Activated CD8-positive, alpha-beta memory T cell treated with anti-CD3 and anti-CD28 coated beads, Interleukin-2, amount 10 ng/mL, durations not matched to agents 7 days and 5 days (primary cell): ENCODE data around the gene BCAN. TPM values are rescaled to one million over a fixed set of nuclear protein-coding genes. Genes with fewer than 3 reads are reported as not detected.
A peak's percentile ranks its signal among the peaks of the same experiment; 100 is the strongest.
"Not testable (repeated sequence)": the region's sequence is repeated elsewhere in the genome, so short reads cannot be mapped to it uniquely, and the experiment has no call there.

Source experiments
- ATAC-seq: fragments of 150-1000 bp; cut with Tn5 transposase; one replicate; pipeline ENCODE4 v1.10.0; 2021; ENCODE audit warnings: moderate library complexity
- CTCF ChIA-PET: fragments of 350-600 bp; sonication (Branson Sonifier 250); formaldehyde crosslinking; loops from one replicate; lab custom pipeline; 2021; ENCODE audit warnings: antibody characterized with exemption; lab: Charles Lee
- DNase-seq: peaks from one replicate; pipeline ENCODE4 v3.0.0-alpha.2; 2020
- H3K27ac Mint-ChIP-seq: one replicate; pipeline ENCODE4 v1.8.0; 2021; ENCODE audit warnings: mild to moderate bottlenecking, mixed read lengths
- H3K27me3 Mint-ChIP-seq: one replicate; pipeline ENCODE4 v1.8.0; 2021; ENCODE audit warnings: mixed read lengths
- H3K36me3 Mint-ChIP-seq: one replicate; pipeline ENCODE4 v1.8.0; 2021; ENCODE audit warnings: mild to moderate bottlenecking, mixed read lengths
- H3K4me1 Mint-ChIP-seq: one replicate; pipeline ENCODE4 v1.8.0; 2021; ENCODE audit warnings: mixed read lengths
- H3K4me3 Mint-ChIP-seq: one replicate; pipeline ENCODE4 v1.8.0; 2021; ENCODE audit warnings: mild to moderate bottlenecking, moderate library complexity, mixed read lengths
- H3K9me3 Mint-ChIP-seq: one replicate; pipeline ENCODE4 v1.8.0; 2022; ENCODE audit warnings: low read depth, mixed read lengths
- total RNA-seq, 2 experiments: library from RNA; stranded (reverse); gene quantifications; one replicate each; pipeline ENCODE4 v1.2.3, GENCODE V29; 2021

The BCAN gene
- total RNA-seq, 2 experiments from 2014 or later: 0.07 TPM; not detected in 1

DNA sequence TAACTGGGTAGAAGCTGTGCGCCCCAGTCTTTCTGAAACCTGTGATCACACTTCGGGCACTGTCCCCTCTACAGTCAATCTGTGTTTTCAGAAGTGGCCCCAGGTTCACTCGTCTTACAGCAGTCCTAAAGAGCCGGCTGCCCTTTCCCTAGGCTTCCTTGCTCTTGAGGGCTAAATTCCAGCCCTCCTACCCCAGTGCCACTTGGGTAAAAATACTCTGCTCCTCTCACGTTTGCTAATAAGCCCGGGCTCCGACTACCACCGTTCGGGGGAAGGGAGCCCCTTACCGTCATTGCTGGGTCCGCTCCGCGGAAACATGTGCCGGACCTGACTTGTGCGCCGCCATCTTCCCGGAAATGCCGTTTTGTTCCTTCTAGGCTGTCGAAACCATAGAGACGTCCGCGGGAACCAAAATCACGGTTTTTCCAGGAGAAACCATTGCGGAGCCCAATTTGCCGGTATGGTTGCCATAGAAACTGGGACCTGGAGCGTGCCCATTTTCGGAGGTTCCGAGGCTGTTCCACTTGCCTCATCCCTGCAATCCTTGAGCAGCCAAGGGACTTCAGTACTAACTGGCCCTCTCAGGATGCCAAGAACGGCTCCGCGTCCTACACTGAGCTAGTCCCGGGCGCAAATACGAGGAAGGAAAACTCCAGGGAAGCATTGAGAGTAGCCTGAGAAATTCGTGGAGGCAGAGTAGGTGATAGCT, 40.6 kb upstream of the BCAN start, which contains the start of gene GPATCH4:
Gene GPATCH4, minus strand, starts transcription at position 358 of the 709 bp plus-strand sequence.
- ATAC-seq (peak; percentile 85), DNase-seq (peak; percentile 94)
- no peaks in the 10 kb centered on the region for H3K27me3 Mint-ChIP-seq
- H3K27ac Mint-ChIP-seq: peak within 1 kb of the TSS; percentile 98
- peaks cover 17% of the 10 kb centered on the region for H3K36me3 Mint-ChIP-seq
- peaks cover 37% of the 10 kb centered on the region for H3K4me1 Mint-ChIP-seq
- peak within 1 kb of the TSS; percentile 99 for H3K4me3 Mint-ChIP-seq
- no peaks in the 10 kb centered on the region for H3K9me3 Mint-ChIP-seq
- CTCF ChIA-PET: interaction anchor here (0.6 to 4.4 kb wide), 12 partner anchors 10 to 216 kb away, joined by 3 to 23 read pairs (median 8); partner anchors contain the start of genes MEF2D, NAXE and TTC24

- Mint-ChIP-seq H3K4me1 (peaks cover 37% of the 10 kb centered on the region), H3K36me3 (peaks cover 15% of the 10 kb centered on the region), H3K27ac (peak overlapping the region; percentile 98), H3K27me3 (no peaks in the 10 kb centered on the region), H3K4me3 (peak overlapping the region; percentile 99), H3K9me3 (no peaks in the 10 kb centered on the region)
- CTCF ChIA-PET: interaction anchor here (0.6 to 4.4 kb wide), 11 partner anchors 8 to 216 kb away, joined by 3 to 23 read pairs (median 9); partner anchors contain the start of gene NAXE
- DNase-seq: no peak
- no peak for ATAC-seq
These were observed 40.0 kb upstream of the BCAN start for GRCh38 chr1:156601892-156602291.

GRCh38 chr1:156602557-156602993, 39.3 kb upstream of the BCAN start:
- CTCF ChIA-PET: interaction anchor here (0.6 to 4.4 kb wide), 9 partner anchors 9 to 304 kb away, joined by 3 to 23 read pairs (median 8); partner anchors contain the start of gene NAXE
- ATAC-seq (no peak), DNase-seq (no peak)
- peaks cover 11% of the 10 kb centered on the region for H3K36me3 Mint-ChIP-seq
- no peaks in the 10 kb centered on the region for H3K27me3 Mint-ChIP-seq
- H3K4me3 Mint-ChIP-seq: peak overlapping the region; percentile 17
- H3K27ac Mint-ChIP-seq: no peak overlapping the region
- no peaks in the 10 kb centered on the region for H3K9me3 Mint-ChIP-seq
- peaks cover 40% of the 10 kb centered on the region for H3K4me1 Mint-ChIP-seq

GRCh38 chr1:156607344-156607743, 34.6 kb upstream of the BCAN start:
- H3K4me3 Mint-ChIP-seq, H3K27ac Mint-ChIP-seq, H3K36me3 Mint-ChIP-seq, CTCF ChIA-PET, H3K9me3 Mint-ChIP-seq, DNase-seq, ATAC-seq: not testable (repeated sequence)
- Mint-ChIP-seq H3K27me3 (peaks cover 13% of the 10 kb centered on the region), H3K4me1 (peaks cover 16% of the 10 kb centered on the region)

GRCh38 chr1:156608036-156608674, 33.8 kb upstream of the BCAN start:
- peaks cover 19% of the 10 kb centered on the region for H3K27me3 Mint-ChIP-seq
- no peaks in the 10 kb centered on the region for H3K9me3 Mint-ChIP-seq
- no peak overlapping the region for H3K27ac Mint-ChIP-seq
- H3K4me3 Mint-ChIP-seq: no peak overlapping the region
- H3K36me3 Mint-ChIP-seq: no peaks in the 10 kb centered on the region
- ATAC-seq (peak; percentile 94), DNase-seq (peak; percentile 81)
- peaks cover 11% of the 10 kb centered on the region for H3K4me1 Mint-ChIP-seq
- CTCF ChIA-PET: interaction anchor here (0.5 to 5.7 kb wide), 36 partner anchors 9 to 229 kb away, joined by 3 to 60 read pairs (median 6); partner anchors contain the start of genes NAXE, NES and TTC24

DNA sequence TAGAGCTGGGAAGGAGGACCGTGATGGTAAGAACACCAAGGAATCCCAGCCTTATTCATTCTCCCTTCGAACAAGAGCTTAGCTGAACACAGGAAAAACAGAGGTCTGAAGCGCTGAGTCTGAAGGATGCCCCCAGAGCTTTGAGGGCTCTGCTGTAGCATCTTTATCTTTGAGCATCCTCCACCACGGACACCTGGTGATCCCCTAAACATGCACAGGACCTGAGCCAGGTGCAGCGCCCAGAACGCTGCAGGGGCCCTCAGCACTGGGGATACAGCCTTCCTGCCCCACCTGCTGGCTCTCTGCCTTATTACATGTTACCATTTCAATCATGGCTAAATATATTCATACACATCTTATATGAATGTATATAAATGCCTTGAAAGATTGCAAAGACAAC, 32.9 kb upstream of the BCAN start:
- Mint-ChIP-seq H3K36me3 (no peaks in the 10 kb centered on the region), H3K9me3 (no peaks in the 10 kb centered on the region)
- DNase-seq: peak; percentile 74

DNA sequence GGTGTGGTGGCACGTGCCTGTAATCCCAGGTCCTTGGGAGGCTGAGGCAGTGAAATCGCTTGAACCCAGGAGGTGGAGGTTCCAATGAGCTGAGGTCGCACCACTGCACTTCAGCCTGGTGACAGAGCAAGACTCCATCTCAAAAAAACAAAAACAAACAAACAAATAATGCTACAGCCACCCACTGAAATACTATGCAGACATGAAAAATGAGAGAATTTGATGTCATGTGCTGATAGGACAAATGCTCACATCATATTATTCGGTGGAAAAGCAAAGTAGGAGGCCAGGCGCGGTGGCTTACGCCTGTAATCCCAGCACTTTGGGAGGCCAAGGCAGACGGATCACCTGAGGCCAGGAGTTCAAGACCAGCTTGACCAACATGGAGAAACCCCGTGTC, 31.8 kb upstream of the BCAN start:
- CTCF ChIA-PET: interaction anchor here (2.4 to 6.9 kb wide), 4 partner anchors 15 to 224 kb away, joined by 9 to 73 read pairs (median 38); no protein-coding TSS in a partner anchor
- Mint-ChIP-seq H3K4me1 (peaks cover 11% of the 10 kb centered on the region), H3K27me3 (peaks cover 33% of the 10 kb centered on the region)
- not testable (repeated sequence) for H3K27ac Mint-ChIP-seq, H3K4me3 Mint-ChIP-seq, H3K9me3 Mint-ChIP-seq, ATAC-seq, DNase-seq, H3K36me3 Mint-ChIP-seq

More for the DNA sequence above, 32.9 kb upstream of the BCAN start:
- peaks cover 24% of the 10 kb centered on the region for H3K27me3 Mint-ChIP-seq
- H3K4me1 Mint-ChIP-seq: peaks cover 11% of the 10 kb centered on the region
- H3K27ac Mint-ChIP-seq: no peak overlapping the region
- no peak overlapping the region for H3K4me3 Mint-ChIP-seq
- ATAC-seq: peak; percentile 82
- CTCF ChIA-PET: interaction anchor here (0.9 to 5.7 kb wide), 33 partner anchors 10 to 230 kb away, joined by 3 to 60 read pairs (median 6); partner anchors contain the start of genes NAXE, NES and TTC24

DNA sequence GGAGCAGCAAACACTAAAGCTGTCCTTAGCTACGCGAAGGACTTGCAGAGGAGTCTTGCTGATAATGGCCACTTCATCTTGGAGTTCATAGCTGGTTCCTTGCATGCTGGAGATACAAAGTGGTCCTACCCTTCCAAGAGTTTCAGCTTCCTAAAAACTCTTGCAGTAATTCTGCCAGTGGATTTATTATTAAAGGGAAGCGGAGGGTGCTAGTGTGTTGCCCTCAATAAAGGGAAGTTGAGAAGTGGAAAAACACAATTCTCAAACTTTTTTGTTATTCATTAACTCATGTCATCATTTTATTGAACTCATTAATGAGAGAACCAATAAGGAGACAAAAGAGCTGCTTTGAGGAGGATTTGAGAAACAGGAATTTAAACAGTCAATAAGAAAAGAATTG, 29.3 kb upstream of the BCAN start:
- CTCF ChIA-PET: interaction anchor here (1.1 to 6.9 kb wide), 10 partner anchors 9 to 235 kb away, joined by 3 to 73 read pairs (median 8); no protein-coding TSS in a partner anchor
- no peak overlapping the region for H3K4me3 Mint-ChIP-seq
- peaks cover 7% of the 10 kb centered on the region for H3K4me1 Mint-ChIP-seq
- no peaks in the 10 kb centered on the region for H3K9me3 Mint-ChIP-seq
- peaks cover 45% of the 10 kb centered on the region for H3K27me3 Mint-ChIP-seq
- DNase-seq: no peak
- H3K36me3 Mint-ChIP-seq: no peaks in the 10 kb centered on the region
- H3K27ac Mint-ChIP-seq: no peak overlapping the region
- ATAC-seq: no peak

DNA sequence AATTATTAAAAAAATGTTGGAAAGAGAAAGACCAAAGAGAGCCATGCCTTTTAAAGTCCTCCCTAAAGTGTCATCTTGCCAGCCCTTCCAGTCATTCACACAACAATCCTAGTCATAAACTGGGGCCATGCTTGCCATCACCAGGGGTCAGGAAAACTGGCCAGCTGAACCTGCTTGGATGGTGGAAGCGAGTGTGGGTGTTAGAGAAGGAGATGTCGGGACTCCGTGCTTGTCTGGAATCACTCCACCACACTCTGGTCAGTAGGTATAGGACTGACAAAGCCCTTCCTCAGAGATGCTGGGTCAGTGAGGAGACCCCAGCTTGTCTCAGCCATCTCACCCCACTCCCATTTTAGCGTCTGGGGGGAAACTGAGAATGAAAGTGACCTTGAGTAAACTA, 26.0 kb upstream of the BCAN start:
- ATAC-seq (no peak), DNase-seq (no peak)
- no peak overlapping the region for H3K27ac Mint-ChIP-seq
- no peaks in the 10 kb centered on the region for H3K36me3 Mint-ChIP-seq
- CTCF ChIA-PET: interaction anchor here (6.9 kb wide), 1 partner anchor 9 kb away, joined by 73 read pairs; no protein-coding TSS in a partner anchor
- H3K27me3 Mint-ChIP-seq: peaks cover 64% of the 10 kb centered on the region
- H3K9me3 Mint-ChIP-seq: no peaks in the 10 kb centered on the region
- H3K4me1 Mint-ChIP-seq: no peaks in the 10 kb centered on the region
- no peak overlapping the region for H3K4me3 Mint-ChIP-seq

DNA sequence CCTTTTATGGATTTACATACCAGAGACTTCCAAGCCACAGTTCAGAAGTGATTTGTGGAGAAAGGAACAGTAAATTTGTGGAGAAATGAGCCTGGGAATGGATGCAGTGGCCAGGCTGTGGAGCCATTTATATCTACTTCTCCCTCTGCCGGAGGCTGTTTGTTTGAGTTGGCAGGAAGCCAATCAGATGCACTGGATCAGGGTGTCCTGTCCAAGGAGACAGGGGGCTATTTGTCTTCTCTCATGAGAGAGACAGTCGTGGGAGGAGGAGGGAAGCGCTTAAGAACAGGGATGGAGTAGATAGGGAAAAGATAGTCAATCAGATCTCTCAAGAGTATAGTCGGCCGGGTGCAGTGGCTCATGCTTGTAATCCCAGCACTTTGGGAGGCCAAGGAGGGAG, 25.5 kb upstream of the BCAN start:
- Mint-ChIP-seq H3K27ac (no peak overlapping the region), H3K4me1 (no peaks in the 10 kb centered on the region), H3K9me3 (no peaks in the 10 kb centered on the region), H3K4me3 (no peak overlapping the region), H3K27me3 (peaks cover 64% of the 10 kb centered on the region), H3K36me3 (no peaks in the 10 kb centered on the region)
- DNase-seq: no peak
- CTCF ChIA-PET: interaction anchor here (0.7 to 6.9 kb wide), 6 partner anchors 9 to 311 kb away, joined by 3 to 73 read pairs (median 6); no protein-coding TSS in a partner anchor
- ATAC-seq: no peak

- CTCF ChIA-PET: interaction anchor here (0.7 to 15.7 kb wide), 13 partner anchors 11 to 233 kb away, joined by 3 to 344 read pairs (median 4); partner anchors contain the start of gene BCAN
- H3K4me3 Mint-ChIP-seq: no peak within 1 kb of the TSS
- H3K9me3 Mint-ChIP-seq: no peaks in the 10 kb centered on the region
- H3K4me1 Mint-ChIP-seq: no peaks in the 10 kb centered on the region
- H3K27ac Mint-ChIP-seq: no peak within 1 kb of the TSS
- ATAC-seq (peak; percentile 46), DNase-seq (no peak)
- H3K36me3 Mint-ChIP-seq: no peaks in the 10 kb centered on the region
- peaks cover 63% of the 10 kb centered on the region for H3K27me3 Mint-ChIP-seq
These were observed 22.9 kb upstream of the BCAN start, which contains the start of gene HAPLN2 for GRCh38 chr1:156618853-156619581. Gene HAPLN2 (plus strand): TSS chr1:156619415. CDS start chr1:156623491, 4,076 bp downstream.

- Mint-ChIP-seq H3K27me3 (peaks cover 62% of the 10 kb centered on the region), H3K27ac (no peak overlapping the region), H3K4me3 (no peak overlapping the region), H3K4me1 (peaks cover 2% of the 10 kb centered on the region), H3K36me3 (no peaks in the 10 kb centered on the region), H3K9me3 (no peaks in the 10 kb centered on the region)
- DNase-seq: no peak
- no peak for ATAC-seq
- CTCF ChIA-PET: interaction anchor here (0.7 to 15.7 kb wide), 16 partner anchors 11 to 234 kb away, joined by 3 to 344 read pairs (median 4); partner anchors contain the start of gene BCAN
These were observed 22.3 kb upstream of the BCAN start for GRCh38 chr1:156619582-156619955.
